ENCODE data around the gene TBX1.
A peak's percentile ranks its signal among the peaks of the same experiment; 100 is the strongest.

The TBX1 gene

DNA sequence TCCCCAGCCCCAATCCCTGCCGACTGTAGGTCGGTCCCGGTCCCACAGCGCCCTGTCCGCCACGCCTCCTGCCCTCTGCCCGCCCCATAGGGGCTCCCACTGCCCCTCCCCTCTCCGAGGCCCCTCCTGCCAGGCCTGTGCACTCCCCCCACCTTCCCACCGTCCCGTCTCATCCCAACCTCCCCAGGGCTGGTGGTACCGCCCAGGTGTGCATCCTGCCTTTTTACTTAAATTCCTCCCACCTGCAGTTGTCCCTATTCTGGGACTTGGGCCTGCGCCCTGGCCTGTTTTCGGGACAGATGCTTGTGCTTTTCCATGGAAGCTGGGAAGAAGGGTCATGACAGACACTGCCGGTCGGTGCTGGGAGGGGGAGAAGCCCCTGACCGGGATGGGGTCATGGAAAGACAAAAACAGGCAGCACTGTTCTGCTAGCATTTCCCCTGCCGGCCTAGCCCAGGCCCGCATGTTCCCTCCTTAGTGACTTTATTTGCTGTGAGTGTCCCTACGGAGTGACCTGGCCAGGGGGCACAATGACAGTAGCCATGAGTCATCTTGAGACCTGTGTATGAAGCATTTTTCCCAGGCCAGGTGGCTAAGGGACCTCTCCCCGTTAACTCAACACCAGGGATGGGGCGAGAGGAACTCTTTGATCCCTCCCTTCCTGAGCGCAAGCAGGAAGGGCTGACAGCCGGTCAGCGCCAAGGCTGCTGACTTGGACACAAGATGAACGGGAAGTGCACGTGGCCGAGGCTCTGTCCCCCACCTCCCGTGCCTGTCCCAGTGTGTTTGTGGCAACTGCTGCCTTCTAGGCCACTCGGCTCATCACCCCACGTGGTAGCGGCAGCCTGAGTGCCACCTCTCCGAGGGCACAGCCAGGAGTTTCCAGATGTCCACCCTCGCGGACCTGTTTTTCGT, 7.1 kb downstream of the TBX1 start:
- H3K27me3 Mint-ChIP-seq (ENCODE audit: low read depth): peaks cover 95% of the 10 kb centered on the region
- H3K36me3 Mint-ChIP-seq (ENCODE audit: low read depth): no peaks in the 10 kb centered on the region
- H3K27ac Mint-ChIP-seq: no peak overlapping the region
- H3K9me3 Mint-ChIP-seq: no peaks in the 10 kb centered on the region
- peak overlapping the region; percentile 26 to 53 (median 36) for H3K4me3 Mint-ChIP-seq
- TF ChIP-seq, protein P1, sequence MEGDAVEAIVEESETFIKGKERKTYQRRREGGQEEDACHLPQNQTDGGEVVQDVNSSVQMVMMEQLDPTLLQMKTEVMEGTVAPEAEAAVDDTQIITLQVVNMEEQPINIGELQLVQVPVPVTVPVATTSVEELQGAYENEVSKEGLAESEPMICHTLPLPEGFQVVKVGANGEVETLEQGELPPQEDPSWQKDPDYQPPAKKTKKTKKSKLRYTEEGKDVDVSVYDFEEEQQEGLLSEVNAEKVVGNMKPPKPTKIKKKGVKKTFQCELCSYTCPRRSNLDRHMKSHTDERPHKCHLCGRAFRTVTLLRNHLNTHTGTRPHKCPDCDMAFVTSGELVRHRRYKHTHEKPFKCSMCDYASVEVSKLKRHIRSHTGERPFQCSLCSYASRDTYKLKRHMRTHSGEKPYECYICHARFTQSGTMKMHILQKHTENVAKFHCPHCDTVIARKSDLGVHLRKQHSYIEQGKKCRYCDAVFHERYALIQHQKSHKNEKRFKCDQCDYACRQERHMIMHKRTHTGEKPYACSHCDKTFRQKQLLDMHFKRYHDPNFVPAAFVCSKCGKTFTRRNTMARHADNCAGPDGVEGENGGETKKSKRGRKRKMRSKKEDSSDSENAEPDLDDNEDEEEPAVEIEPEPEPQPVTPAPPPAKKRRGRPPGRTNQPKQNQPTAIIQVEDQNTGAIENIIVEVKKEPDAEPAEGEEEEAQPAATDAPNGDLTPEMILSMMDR (IDR thresholded peaks at IDR 0.05; ENCODE audit: unreplicated experiment in 3 of 3): no peak
- H3K4me1 Mint-ChIP-seq: peaks cover 9% of the 10 kb centered on the region

DNA sequence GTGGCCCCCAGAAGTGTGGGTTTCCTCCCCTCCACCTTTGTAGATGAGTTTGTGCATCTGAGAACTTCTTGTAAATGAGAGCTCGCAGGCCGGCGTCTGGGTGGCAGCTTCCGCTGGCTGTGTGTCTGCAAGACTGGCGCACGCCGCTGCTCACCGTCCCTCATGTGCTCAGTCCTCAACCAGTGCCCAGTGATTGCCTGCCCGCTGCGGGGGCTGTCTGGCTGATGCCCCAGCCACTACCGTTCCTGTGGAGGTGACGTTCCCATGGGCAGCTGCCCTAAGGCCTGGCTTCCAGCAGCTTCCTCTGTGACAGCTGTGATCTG, 8.8 kb downstream of the TBX1 start:
- H3K27me3 Mint-ChIP-seq (ENCODE audit: low read depth): peaks cover 94% of the 10 kb centered on the region
- H3K27ac Mint-ChIP-seq: no peak overlapping the region
- H3K4me3 Mint-ChIP-seq: no peak overlapping the region
- no peaks in the 10 kb centered on the region for H3K9me3 Mint-ChIP-seq
- TF ChIP-seq, protein P1 (IDR thresholded peaks at IDR 0.05; ENCODE audit: unreplicated experiment in 3 of 3): no peak
- H3K4me1 Mint-ChIP-seq: peaks cover 9% of the 10 kb centered on the region
- no peaks in the 10 kb centered on the region for H3K36me3 Mint-ChIP-seq (ENCODE audit: low read depth)

DNA sequence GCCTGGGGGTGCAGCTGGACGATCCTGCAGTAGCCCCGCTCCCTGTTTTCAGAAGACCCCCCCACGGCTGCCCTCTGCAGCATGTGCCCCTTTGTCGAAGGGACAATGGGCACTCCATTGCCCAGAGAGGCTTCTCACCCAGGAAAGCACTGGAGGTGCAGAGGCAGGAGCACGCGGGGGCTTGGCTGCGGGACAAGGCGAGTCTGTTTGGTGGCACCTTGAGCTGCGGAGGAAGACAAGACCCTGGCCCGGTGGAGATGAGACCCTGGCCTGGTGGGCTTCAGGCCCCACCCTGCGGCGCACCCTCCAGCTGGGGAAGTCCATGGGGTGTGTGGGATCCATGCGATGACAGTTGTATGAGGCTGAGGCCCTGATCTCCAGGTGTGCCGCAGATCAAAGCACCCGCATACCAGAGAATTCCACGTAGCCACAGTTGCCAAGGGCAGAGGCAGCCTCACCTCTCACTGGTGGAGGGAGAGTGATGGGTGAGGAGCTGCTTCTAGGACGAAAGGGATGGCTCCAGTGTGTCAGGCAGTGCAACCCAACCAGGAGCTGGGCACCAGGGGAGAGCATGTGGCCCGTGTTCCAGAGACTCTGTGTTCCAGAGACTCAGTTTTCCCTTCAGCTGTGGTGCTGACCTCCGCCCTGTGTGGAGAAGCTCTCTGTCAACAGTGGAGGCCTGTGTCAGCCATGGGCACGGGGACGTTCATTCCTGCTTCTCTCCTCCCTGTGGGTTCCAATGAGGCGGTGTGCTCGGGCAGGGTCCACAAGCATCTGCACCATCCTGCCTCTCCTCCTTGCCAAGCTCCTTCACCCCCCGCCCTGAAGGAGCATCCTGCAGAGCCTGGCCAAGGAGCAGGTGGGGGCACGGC, 10.0 kb downstream of the TBX1 start:
- Mint-ChIP-seq H3K27me3 (ENCODE audit: low read depth) (peaks cover 87% of the 10 kb centered on the region), H3K4me3 (no peak overlapping the region), H3K36me3 (ENCODE audit: low read depth) (no peaks in the 10 kb centered on the region), H3K9me3 (no peaks in the 10 kb centered on the region), H3K27ac (no peak overlapping the region), H3K4me1 (peaks cover 5% of the 10 kb centered on the region)
- TF ChIP-seq, protein P1 (IDR thresholded peaks at IDR 0.05; ENCODE audit: unreplicated experiment in 3 of 3): no peak

DNA sequence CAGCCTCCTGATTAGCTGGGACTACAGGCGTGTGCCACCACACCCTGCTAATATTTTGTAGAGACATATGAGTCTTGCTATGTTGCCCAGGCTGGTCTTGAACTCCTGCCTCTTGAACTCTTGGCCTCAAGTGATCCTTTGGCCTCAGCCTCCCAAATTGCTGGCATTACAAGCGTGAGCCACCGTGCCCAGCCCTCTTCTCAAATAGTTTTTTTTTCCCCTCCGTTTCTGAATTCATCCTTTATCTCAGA, 11.8 kb downstream of the TBX1 start:
- Mint-ChIP-seq H3K9me3 (no peaks in the 10 kb centered on the region), H3K36me3 (ENCODE audit: low read depth) (no peaks in the 10 kb centered on the region), H3K27ac (no peak overlapping the region), H3K27me3 (ENCODE audit: low read depth) (peaks cover 83% of the 10 kb centered on the region), H3K4me3 (no peak overlapping the region), H3K4me1 (peaks cover 5% of the 10 kb centered on the region)
- TF ChIP-seq, protein P1 (IDR thresholded peaks at IDR 0.05; ENCODE audit: unreplicated experiment in 3 of 3): no peak

DNA sequence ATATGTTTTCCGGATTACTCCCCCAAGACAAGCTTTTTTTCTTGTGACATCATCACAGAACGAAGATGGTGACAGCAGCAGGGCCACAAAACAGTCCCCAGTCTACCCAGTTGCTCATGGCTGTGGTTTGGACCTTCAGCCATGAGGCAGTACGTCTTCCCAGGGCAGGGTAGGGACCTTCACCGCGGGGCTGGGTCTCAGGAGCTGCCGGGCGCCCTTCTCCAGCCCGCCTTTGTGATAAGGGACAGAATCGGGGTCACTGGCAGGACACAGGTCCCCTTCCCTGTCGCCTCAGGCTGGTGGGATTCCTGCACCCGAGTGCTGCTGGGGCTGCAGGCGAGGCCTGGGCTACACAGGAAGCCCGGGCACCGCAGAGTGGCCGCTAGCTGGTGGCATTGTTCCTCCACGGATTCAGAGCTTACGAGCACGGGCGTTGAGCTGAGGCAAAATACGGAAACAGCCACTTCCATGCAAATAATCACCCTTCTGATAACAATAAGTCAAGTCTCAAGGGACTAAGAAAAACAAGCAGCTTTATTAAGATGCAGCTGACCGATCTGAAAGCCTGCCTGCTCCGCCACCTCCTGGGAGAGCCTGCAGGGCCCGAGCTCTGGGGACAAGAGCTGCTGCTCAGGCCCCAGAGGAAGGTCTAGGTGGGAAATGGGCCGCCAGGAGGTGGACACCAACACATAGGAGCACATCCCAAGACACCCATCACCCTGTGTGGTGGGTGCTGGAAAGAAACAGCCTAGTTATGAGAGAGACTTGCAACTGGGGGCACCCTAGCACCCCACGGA, 12.3 kb downstream of the TBX1 start:
- Mint-ChIP-seq H3K4me1 (peaks cover 5% of the 10 kb centered on the region), H3K27me3 (ENCODE audit: low read depth) (peaks cover 81% of the 10 kb centered on the region), H3K36me3 (ENCODE audit: low read depth) (no peaks in the 10 kb centered on the region), H3K4me3 (no peak overlapping the region), H3K9me3 (no peaks in the 10 kb centered on the region), H3K27ac (no peak overlapping the region)
- TF ChIP-seq, protein P1 (IDR thresholded peaks at IDR 0.05; ENCODE audit: unreplicated experiment in 3 of 3): no peak
